ENCODE measurements around the gene GAL3ST3.

- no peak for TF ChIP-seq CTCF (IDR thresholded peaks at IDR 0.05; ENCODE audit: low read depth, low read length)
- no peak for TF ChIP-seq MAX (IDR thresholded peaks at IDR 0.05; ENCODE audit: low read depth, low read length)
Measured at GRCh38 chr11:66020212-66020611, 28.7 kb downstream of the GAL3ST3 start.

All from NB4 (cell line).